Measurements from ENCODE around the gene NXPE4.

- TF ChIP-seq RAD21 (IDR thresholded peaks at IDR 0.05; ENCODE audit: low read length) (no peak), EP300 (IDR thresholded peaks at IDR 0.05; ENCODE audit: borderline replicate concordance in 1 of 2, low read depth in 1 of 2, low read length in 1 of 2) (no peak), CHD2 (IDR thresholded peaks at IDR 0.05; ENCODE audit: low read length, partially characterized antibody) (no peak), MAX (IDR thresholded peaks at IDR 0.05; ENCODE audit: low read depth) (no peak)
These were observed 22.6 kb upstream of the NXPE4 start for GRCh38 chr11:114618139-114618538.

All from SK-N-SH (cell line).